HG03469 (cell line): ENCODE results near the gene RNASE11.
"Not testable (repeated sequence)": the region's sequence is repeated elsewhere in the genome, so short reads cannot be mapped to it uniquely, and the experiment has no call there.

ENCODE experiments used
- ATAC-seq: cut with Tn5 transposase; IDR thresholded peaks from one replicate; pipeline ENCODE4 v1.9.1; 2021; ENCODE audit warnings: mild to moderate bottlenecking, moderate library complexity, moderate number of reproducible peaks; ENCODE audit not compliant: unreplicated experiment

The RNASE11 gene

DNA sequence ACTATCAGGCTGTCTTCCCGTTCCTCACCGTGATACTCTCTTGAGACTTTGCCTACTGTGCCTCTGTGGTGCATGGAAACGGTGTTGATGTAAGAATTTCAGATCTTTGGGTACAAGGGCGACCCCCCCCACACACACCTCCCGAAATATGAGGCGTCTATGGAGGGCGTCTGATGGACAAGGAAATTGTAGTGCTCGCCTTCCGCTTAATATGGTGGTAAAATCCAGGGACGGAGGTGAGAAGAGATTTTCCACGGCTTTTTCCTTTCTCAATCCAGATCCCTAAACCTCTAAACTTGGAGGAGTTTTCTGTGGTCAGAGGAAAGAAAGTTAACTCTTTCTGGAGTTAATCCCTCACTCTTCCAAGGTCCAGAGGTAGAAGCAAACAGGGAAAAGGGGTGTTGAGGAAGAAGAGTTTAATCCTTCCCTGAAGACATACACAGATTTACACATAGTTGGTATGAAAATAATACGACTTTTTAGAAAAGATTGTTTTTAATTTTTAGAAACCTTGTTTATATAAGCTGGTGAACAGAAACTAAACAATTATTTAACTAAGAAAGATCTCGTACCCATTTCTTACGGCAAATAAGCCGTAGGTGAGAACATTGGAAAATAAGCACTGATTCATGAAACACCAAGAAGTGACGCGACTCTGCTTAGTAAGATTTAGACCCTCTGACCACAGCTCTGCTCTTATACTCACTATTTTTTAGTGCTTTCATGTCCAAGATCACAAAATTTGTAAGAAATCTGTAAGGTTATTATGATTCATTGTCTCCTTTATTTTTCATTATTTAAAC lies 26.4 kb upstream of the RNASE11 start:
- ATAC-seq = peak; percentile 0

DNA sequence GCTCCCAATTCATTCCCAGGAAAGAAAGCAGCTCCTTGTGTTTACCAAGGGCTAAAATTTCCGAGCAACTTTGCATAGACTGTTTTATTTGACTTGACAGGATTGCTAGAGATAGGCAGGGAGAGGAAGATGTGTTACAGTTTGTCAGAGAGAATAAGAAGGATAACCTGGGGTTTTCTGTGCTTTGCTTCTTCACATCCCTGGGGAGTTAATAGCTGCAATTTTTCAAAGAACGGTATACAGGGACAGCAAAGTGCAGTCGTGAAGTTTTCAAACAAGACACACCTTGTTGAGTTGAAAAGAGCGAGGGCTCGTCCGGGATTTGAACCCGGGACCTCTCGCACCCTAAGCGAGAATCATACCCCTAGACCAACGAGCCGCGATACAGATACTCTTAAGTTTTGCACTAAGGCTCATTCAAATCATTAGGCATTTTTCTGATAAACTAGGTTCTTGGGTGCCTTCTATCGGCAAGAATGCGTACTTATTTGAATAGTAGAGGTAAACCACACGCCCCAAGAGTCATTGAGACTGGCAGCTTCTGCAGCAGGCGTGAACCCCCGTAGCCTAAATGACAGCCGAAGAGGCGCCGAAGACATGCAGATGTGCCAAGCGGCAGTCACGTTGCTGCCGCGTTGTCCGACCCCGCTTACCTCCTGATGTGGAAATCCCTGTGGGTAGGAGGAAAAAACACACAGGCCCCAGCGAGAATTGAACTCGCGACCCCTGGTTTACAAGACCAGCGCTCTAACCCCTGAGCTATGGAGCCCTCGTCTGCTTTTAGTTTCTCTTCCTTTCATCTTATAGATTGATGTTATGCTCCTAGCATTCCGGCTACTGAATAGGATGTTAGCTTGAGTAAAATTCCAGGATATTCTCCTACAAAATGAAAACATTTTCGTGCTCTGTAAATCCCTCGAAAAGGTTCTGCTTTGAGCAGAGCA lies 25.6 kb upstream of the RNASE11 start:
- ATAC-seq = peak; percentile 45

DNA sequence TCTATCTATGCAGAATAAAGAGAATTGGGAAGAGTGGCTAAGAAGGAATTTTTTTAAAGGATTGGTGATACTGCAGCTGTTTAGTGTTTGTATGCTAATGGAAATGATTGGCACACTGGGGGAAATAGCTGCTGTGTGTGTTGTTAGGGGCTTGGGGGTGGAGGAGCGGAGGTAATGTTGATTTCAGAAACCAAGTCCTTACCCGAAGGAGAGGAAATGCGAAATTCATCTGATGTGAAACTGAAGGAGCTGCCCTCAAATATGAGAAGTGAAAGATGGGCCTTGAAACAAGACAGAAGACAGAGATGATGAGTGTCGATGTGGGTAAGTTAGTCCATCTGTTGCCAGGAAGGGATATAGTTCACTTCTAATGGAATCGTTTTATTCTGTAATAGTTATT lies 24.6 kb upstream of the RNASE11 start:
- no peak for ATAC-seq

DNA sequence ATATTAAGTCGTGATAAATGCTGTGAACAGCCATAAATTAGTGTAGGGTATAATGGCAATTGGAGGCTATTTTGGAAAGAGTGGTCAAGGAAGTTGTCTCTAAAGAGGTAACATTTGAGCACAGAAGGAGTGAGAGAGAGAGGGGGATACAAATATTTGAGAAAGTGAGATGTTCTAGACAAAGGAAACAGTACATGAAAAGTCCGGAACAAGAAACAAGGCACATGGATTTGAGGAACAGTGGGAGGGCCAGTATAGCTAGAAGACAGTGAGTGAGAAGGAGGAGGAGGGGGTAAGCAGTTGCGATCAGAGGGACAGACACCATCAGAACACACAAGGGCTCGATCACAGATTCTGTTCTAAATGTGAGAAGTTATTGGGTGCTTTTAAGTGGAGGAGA lies 23.5 kb upstream of the RNASE11 start:
- ATAC-seq = no peak

DNA sequence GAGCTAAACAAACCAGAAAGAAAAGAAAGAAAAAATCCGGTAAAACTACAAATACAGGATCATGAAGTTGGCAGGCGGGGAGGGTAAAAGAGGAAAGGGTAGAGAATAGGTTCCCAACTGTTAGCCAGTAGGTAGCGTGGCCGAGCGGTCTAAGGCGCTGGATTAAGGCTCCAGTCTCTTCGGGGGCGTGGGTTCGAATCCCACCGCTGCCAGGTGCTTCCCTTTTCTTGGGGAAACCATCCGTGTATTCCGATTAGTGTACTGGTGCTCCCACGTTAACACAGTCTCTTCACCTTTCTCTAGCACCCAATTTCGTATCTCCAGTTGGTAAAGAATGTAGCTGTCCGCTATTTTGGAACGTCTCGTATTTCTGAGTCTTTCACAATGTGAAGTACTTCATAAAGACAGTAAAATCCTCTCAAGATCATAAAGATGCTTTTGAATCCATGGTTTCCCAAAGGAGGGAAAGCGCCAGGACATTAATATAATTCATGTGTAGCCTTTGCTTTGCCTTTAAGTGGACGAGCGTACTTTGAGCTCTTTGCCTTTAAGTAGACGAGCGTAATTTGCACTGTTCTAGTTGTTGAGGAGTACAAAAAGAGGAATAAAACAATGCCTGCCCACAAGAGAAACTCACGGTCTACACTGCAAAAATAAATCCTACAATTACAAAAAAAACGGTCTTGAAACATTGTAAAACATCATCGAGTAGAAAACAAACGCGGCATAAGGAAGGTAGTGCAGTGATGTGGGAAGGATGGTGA lies 22.4 kb upstream of the RNASE11 start:
- no peak for ATAC-seq

GRCh38 chr14:20609215-20610001 lies 21.6 kb upstream of the RNASE11 start:
- ATAC-seq = no peak

DNA sequence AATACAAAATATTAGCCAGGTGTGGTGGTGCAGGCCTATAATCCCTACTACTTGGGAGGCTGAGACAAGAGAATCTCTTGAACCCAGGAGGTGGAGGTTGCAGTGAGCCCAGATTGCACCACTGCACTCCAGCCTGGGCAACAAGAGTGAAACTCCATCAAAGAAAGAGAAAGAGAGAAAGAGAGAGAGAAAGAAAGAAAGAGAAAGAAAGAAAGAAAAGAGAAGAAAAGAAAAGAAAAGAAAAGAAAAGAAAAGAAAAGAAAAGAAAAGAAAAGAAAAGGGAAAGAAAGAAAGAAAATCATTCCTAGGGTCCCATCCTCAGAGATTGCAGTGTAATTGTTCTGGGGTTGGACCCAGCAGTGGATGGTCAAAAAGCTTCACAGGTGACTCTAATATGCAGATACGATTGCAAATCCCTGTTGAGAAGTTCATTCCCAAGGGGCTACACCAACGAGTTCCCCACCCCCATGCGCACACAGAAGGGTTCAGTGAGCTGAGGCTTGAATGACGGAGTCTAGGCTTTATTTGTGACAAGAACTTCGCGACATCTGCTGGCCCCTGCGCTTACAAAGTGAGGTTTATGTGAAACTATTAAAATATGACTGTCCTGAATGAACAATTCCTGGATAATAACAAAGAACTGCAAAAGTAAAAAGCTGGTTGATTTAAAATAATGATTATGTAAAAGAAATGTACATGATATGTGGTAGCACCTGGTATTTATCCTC lies 20.7 kb upstream of the RNASE11 start:
- no peak for ATAC-seq

GRCh38 chr14:20607617-20608016 lies 19.8 kb upstream of the RNASE11 start:
- ATAC-seq = no peak

- ATAC-seq = no peak
Observed at GRCh38 chr14:20606902-20607242, 19.1 kb upstream of the RNASE11 start.

GRCh38 chr14:20606190-20606901 lies 18.5 kb upstream of the RNASE11 start:
- ATAC-seq = no peak

- ATAC-seq = no peak
Observed at GRCh38 chr14:20603813-20604690, 16.3 kb upstream of the RNASE11 start.

- ATAC-seq = no peak
Observed at GRCh38 chr14:20602583-20602982, 14.8 kb upstream of the RNASE11 start.

DNA sequence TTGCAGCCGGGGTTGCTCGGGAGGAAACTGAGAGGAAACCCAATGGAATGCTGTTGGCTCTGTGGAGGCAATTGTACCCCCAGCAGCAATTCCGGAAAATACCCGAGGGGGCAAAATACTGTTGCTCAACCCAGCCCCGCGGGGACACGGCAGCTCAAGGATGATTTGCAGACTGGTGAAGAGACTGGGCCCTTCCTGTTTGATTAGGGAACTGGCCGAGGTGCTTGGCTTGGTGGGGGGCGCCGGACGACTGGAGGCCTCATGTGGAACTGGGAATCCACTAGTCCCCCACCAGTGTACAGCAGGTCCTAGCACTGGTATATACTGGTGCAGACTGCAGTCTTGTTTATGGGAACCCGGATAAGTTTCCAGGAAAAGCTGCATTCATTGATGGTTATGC lies 13.7 kb upstream of the RNASE11 start:
- ATAC-seq = no peak

- no peak for ATAC-seq
Observed at GRCh38 chr14:20597108-20597507, 9.3 kb upstream of the RNASE11 start.

DNA sequence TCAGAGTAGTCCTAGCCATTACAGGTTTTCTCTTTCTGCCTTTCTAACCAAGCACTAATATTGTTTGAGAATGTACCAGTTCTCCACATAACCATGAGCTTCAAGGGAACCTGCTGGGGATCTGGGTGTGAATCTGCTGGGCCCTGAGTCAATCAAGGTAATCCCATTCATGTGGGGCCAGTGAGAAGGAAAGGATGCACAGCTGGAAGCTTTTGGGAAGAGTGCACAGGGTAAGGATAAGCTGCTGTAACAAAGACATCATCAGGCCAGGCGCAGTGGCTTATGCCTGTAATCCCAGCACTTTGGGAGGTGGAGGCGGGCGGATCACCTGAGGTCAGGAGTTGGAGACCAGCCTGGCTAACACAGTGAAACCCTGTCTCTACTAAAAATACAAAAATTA lies 7.9 kb upstream of the RNASE11 start:
- not testable (repeated sequence) for ATAC-seq

- ATAC-seq = no peak
Observed at GRCh38 chr14:20592574-20592973, 4.8 kb upstream of the RNASE11 start.

GRCh38 chr14:20591235-20591634 lies 3.4 kb upstream of the RNASE11 start, which contains the start of gene RNASE12:
RNASE12 (minus strand) TSS chr14:20591376; CDS start chr14:20590723, 653 bp downstream.
- ATAC-seq = no peak

- ATAC-seq = no peak
Observed at GRCh38 chr14:20583908-20584307, 3.9 kb downstream of the RNASE11 start.
